ENCODE measurements around the gene POLR3G.

The POLR3G gene

GRCh38 chr5:90550963-90551362, 76.3 kb downstream of the POLR3G start:
- DNase-seq (ENCODE audit: low read depth in 2 of 2, low spot score in 1 of 2): no peak

DNA sequence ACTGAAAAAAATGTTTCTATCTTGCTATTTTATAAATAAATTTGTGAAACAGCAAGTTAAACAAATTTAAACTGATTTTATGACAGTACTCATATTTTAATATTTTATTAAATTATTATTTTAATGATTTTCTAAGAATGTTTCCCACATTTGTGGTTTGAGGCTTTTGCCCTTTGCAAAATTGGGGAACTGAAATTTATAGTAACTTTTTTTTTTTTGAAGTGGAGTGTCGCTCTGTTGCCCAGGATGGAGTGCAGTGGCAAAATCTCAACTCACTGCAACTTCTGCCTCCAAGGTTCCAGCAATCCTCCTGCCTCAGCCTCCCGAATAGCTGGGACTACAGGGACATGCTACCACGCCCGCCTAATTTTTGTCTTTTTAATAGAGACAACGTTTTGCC, 76.7 kb downstream of the POLR3G start:
- DNase-seq (ENCODE audit: low read depth in 2 of 2, low spot score in 1 of 2): no peak

GRCh38 chr5:90553711-90554110, 79.0 kb downstream of the POLR3G start:
- DNase-seq (ENCODE audit: low read depth in 2 of 2, low spot score in 1 of 2): no peak

GRCh38 chr5:90554358-90555006, 79.8 kb downstream of the POLR3G start:
- DNase-seq (ENCODE audit: low read depth in 2 of 2, low spot score in 1 of 2): no peak

- no peak for DNase-seq (ENCODE audit: low read depth in 2 of 2, low spot score in 1 of 2)
These were observed 81.0 kb downstream of the POLR3G start for GRCh38 chr5:90555666-90556065.

- no peak for DNase-seq (ENCODE audit: low read depth in 2 of 2, low spot score in 1 of 2)
These were observed 82.7 kb downstream of the POLR3G start for GRCh38 chr5:90557391-90557790.

DNA sequence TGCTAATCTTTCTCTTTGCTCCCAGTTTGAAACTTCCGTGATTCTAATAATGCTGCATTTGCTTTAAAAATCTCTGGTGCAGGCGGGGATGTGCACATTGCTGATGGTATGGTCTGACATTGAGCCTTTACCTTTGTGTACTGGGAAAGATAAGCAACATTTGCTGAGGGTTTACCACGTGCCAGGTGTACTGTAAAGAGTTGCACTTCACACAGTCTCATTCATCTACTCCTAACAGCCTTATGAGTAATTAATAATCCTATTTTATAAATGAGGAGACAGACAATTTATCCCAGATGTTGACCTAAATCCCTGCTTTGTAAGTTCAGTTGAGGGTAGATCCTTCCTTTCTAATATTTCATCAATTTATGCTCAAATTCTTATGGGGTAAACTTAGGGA, 83.2 kb downstream of the POLR3G start:
- no peak for DNase-seq (ENCODE audit: low read depth in 2 of 2, low spot score in 1 of 2)

GRCh38 chr5:90558344-90559192, 83.9 kb downstream of the POLR3G start, which contains the start of gene ADGRV1:
Gene ADGRV1, plus strand, starts transcription at chr5:90558797. Its CDS starts 99 bp downstream, at chr5:90558896.
- no peak for DNase-seq (ENCODE audit: low read depth in 2 of 2, low spot score in 1 of 2)

DNA sequence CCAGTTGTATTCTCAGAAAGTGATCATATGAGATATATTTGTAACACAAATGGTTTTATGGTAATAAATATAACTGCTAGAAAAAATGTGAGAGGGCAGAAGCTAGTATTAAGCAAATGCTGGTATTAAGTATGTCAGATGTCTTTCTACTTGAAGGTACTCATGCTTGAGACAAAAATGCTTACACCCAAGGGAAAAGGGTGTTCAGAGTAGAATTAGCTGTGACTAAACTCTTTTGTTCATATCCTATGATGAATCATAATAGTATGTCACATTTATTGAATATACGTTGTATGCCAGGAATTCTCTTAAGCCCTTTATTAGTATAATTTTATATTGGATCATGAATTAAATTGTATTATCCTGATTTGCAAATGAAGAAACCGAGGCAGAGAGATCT, 86.1 kb downstream of the POLR3G start:
- no peak for DNase-seq (ENCODE audit: low read depth in 2 of 2, low spot score in 1 of 2)

GRCh38 chr5:90561766-90562165, 87.1 kb downstream of the POLR3G start:
- no peak for DNase-seq (ENCODE audit: low read depth in 2 of 2, low spot score in 1 of 2)

DNA sequence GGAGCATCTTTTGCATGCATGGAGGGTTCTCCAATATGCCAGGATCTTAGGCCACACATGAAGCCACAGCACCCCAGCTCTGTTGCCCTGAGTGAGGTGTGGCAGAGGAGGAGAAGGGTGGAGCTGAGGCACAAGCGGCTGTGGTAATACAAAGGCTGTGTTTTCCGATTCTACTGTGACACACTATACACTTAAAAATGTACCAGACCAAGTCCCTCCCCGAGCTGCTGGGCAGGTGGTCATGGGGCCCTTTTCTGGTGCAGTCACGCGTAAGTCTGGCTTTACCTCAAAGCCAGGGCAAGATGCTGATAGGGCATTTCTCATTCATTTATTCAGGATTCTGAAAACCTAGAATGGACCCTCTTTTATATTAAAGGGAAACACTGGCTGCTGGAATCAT, 87.7 kb downstream of the POLR3G start:
- DNase-seq (ENCODE audit: low read depth in 2 of 2, low spot score in 1 of 2): no peak

DNA sequence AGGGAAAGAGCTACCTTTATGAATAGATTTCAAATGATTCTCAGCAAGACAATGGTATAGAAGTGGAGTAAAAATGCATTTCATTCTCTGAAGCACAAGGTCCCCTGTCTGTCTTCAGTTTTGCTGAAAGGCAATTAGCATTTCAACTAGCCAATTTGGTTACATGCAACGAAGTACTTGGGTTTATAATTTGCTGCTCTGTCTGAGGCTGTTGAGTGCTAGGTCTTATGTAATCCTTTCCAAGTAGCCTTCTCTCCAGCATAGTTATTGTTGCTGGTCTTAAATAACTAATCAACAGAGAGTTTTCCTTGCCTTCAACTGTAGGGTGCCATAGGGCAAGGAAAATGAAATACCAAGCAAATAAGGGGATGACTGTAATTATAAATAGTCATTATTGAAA, 88.4 kb downstream of the POLR3G start:
- DNase-seq (ENCODE audit: low read depth in 2 of 2, low spot score in 1 of 2): no peak
